ENCODE results near the gene KIF24.

GRCh38 chr9:34377404-34377746 lies 48.3 kb upstream of the KIF24 start:
- TF ChIP-seq, protein P1, sequence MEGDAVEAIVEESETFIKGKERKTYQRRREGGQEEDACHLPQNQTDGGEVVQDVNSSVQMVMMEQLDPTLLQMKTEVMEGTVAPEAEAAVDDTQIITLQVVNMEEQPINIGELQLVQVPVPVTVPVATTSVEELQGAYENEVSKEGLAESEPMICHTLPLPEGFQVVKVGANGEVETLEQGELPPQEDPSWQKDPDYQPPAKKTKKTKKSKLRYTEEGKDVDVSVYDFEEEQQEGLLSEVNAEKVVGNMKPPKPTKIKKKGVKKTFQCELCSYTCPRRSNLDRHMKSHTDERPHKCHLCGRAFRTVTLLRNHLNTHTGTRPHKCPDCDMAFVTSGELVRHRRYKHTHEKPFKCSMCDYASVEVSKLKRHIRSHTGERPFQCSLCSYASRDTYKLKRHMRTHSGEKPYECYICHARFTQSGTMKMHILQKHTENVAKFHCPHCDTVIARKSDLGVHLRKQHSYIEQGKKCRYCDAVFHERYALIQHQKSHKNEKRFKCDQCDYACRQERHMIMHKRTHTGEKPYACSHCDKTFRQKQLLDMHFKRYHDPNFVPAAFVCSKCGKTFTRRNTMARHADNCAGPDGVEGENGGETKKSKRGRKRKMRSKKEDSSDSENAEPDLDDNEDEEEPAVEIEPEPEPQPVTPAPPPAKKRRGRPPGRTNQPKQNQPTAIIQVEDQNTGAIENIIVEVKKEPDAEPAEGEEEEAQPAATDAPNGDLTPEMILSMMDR (IDR thresholded peaks at IDR 0.05 in 4 of 5, conservative IDR thresholded peaks at IDR 0.05 in 1 of 5): no peak
- no peak for TF ChIP-seq POLR2A (IDR thresholded peaks at IDR 0.05)
